HG03575 (cell line): ENCODE measurements around the gene SRRT.

ENCODE experiments used
- ATAC-seq: cut with Tn5 transposase; IDR thresholded peaks from one replicate; pipeline ENCODE4 v1.9.1; 2021; ENCODE audit not compliant: unreplicated experiment, insufficient number of reproducible peaks, low FRiP score; ENCODE audit errors: extremely low read depth

Gene SRRT

GRCh38 chr7:100878013-100878412 is 3.1 kb downstream of the SRRT start:
- no peak for ATAC-seq

GRCh38 chr7:100878685-100879084 is 3.8 kb downstream of the SRRT start:
- no peak for ATAC-seq

GRCh38 chr7:100879685-100880261 is 4.9 kb downstream of the SRRT start:
- ATAC-seq = no peak

GRCh38 chr7:100880645-100881044 is 5.7 kb downstream of the SRRT start:
- no peak for ATAC-seq

- ATAC-seq = no peak
Measured at GRCh38 chr7:100881136-100881535, 6.2 kb downstream of the SRRT start.

- no peak for ATAC-seq
Measured at GRCh38 chr7:100882201-100882600, 7.3 kb downstream of the SRRT start.

- no peak for ATAC-seq
Measured at GRCh38 chr7:100882785-100883526, 8.1 kb downstream of the SRRT start.

- no peak for ATAC-seq
Measured at GRCh38 chr7:100884736-100885439, 10.0 kb downstream of the SRRT start.

- no peak for ATAC-seq
Measured at GRCh38 chr7:100885440-100886141, 10.7 kb downstream of the SRRT start.

GRCh38 chr7:100886142-100886935 is 11.4 kb downstream of the SRRT start:
- ATAC-seq = no peak

- ATAC-seq = no peak
Measured at GRCh38 chr7:100886936-100887515, 12.1 kb downstream of the SRRT start.

GRCh38 chr7:100887516-100888290 is 12.8 kb downstream of the SRRT start:
- ATAC-seq = no peak

GRCh38 chr7:100888291-100888987 is 13.5 kb downstream of the SRRT start:
- ATAC-seq = no peak

- ATAC-seq = no peak
Measured at GRCh38 chr7:100888988-100889750, 14.3 kb downstream of the SRRT start, which contains the start of gene UFSP1. UFSP1 (minus strand) TSS chr7:100889715; CDS start chr7:100889271, 444 bp downstream.

GRCh38 chr7:100890653-100891567 is 16.0 kb downstream of the SRRT start:
- ATAC-seq = no peak
